Ovary (tissue), 3 donors: ENCODE data around the gene RPL23.

ENCODE experiments used
- CTCF ChIP-seq, 3 donors: fragments of 450-650 bp in 2 of 3; fragments of 200-600 bp in 1 of 3; IDR thresholded peaks; one replicate each; pipeline versions ENCODE4 v1.5.1 to v1.8.0; 2016 to 2022; ENCODE audit warnings: antibody characterized with exemption in 3 of 3, mild to moderate bottlenecking in 1 of 3
- POLR2A ChIP-seq: fragments of 450-650 bp; IDR thresholded peaks from one replicate; pipeline ENCODE4 v1.6.1; 2017; ENCODE audit warnings: antibody characterized with exemption, mild to moderate bottlenecking, moderate library complexity
- donor health status: DM: no; HTN: no; CAD: no.

DNA sequence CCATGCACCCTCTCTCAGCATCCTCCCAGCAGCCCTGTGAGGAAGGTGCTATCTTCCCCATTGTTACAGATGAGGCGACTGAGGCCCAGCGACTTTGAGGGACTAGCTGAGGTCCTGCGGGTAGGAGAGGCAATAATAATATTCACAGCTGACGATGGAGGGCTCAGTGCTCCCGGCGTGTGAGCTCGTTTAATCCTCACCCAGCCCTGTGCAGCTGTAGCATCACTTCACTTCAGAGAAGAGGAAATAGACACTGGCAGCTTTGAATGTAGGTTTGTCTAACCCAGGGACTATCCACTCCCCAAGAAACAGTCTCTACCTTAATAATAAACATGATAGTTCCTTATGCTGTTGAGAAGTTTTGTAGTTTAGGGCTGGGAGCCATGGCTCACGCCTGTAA lies 37.9 kb upstream of the RPL23 start:
- TF ChIP-seq POLR2A, result no peak
- TF ChIP-seq CTCF (IDR thresholded peaks at IDR 0.05), result no peak
